NCI-H2081 (cell line): Measurements from ENCODE around the gene GPA33.
A peak's percentile ranks its signal among the peaks of the same experiment; 100 is the strongest.
"Not testable (repeated sequence)": the region's sequence is repeated elsewhere in the genome, so short reads cannot be mapped to it uniquely, and the experiment has no call there.

Experiments
- DNase-seq, 2 experiments: peaks; one replicate each; lab custom pipeline; 2025; lab: John Stamatoyannopoulos, UW

The GPA33 gene

DNA sequence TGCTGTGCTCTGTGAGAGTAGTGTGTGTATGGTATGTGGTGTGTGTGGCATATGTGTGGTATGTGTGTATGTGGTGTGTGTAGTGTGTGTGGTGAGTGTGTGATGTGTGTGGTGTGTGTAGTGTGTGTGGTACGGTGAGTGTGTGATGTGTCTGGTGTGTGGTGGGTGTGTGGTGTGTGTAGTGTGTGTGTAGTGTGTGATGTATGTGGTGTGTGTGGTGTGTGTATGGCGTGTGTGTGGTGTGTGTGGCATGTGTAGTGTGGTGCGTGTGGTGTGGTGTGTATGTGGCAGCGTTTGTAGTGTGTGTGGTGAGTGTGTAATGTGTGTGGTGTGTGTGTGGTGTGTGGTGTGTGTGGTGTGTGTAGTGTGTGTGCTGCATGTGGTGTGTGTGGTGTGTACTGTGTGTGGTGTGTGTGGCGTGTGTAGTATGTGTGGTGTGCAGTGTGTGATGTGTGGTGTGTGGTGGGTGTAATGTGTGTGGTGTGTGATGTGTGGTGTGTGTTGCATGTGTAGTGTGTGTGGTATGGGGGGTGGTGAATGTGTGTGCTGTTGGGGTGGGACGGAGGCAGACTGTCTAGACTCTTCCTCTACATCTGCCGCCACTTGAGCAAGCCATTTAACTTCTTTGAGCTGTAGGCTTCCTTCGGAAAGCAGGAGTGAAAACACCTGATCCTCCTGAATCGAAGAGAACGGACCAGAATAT, 33.5 kb downstream of the GPA33 start:
- peak in 1 of 2 experiments; percentile 54 for DNase-seq

DNA sequence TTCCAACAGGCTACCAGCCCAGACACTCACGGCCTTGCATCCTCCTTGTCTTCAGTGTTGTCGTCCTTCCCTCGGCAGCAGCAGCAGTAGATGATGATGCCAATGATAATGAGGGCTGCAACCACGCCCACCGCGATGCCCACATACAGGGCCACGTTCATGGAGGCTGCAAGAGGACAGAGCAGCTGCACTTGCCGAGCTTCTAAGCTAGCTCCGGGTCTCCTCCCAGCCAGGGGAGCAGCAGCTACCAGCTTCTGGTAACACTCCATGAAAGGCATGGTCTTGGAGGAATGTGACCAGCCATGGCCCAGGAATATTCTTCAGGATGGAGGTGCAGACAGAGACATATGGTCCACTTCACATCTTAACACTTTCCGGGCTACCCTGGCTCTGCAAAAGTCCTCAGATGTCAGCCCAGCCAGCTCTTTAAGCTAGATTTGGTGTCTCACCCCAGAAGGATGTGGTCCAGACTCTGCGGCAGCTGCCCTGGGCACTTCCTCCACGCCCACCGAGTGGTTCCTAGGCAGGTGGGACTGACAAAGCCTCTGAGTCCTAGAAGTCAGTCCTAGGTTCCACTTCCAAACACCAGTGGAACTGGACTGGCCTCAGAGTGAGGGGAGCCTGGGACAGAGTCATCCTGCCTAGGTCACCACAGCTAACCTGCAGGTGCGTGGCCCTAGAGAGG, 35.1 kb downstream of the GPA33 start:
- no peak for DNase-seq

DNA sequence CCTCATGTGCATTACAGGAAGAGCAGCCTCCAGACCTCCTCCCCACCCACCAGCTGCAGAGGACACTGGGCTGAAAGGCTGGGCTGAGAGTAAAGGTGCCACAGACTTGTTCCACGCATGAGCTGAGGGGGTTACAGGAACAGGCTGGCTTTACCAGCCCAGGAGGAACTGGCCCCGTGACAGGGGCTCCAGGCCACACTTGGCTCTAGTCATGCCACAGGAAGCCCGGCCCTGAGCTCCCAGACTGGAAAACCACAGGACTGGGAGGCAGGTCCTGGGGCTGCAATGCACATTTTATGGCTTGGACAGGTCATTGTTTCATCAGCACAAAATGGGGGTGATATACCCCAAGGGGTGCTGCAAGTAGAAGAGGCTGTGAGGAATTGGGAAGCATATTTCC, 35.6 kb downstream of the GPA33 start:
- no peak for DNase-seq

DNA sequence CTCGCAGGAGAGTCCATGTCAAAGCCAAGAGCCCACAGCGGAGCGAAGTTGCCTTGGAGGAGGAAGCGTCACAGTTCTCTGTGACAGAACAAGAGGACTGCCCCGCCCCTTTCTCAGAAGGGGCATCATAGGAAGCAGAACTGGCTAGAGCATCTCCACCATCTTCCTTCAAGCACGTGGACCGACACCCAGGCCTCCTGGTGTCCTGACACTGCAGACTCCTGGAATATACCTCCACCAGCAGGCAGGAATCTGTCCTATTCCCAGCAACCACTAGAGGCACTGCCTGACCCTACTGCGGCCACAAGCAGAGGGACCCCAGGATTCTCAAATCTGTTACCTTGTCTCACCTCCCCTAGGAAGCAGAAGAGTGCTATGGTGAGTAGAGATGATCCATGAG, 37.8 kb downstream of the GPA33 start:
- peak in 1 of 2 experiments; percentile 18 for DNase-seq

DNA sequence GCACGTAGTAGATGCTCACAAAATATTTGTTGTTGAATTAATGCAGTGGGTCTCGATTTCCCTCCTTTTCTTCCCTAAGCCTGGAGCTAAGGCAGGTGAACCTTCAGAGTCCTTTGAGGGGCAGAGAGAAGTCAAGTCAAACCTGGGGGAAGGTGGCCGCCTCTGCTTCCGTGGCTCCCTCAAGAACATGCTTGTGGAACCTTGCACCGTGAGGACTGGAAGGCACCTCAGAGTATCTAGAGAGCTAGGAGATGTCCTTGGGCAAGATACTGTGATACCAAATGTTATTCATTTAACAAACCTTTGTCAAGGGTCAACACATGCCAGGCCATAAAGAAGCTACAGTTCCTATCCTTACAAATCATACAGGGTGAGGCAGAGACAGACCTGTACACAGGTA, 38.3 kb downstream of the GPA33 start:
- no peak for DNase-seq

DNA sequence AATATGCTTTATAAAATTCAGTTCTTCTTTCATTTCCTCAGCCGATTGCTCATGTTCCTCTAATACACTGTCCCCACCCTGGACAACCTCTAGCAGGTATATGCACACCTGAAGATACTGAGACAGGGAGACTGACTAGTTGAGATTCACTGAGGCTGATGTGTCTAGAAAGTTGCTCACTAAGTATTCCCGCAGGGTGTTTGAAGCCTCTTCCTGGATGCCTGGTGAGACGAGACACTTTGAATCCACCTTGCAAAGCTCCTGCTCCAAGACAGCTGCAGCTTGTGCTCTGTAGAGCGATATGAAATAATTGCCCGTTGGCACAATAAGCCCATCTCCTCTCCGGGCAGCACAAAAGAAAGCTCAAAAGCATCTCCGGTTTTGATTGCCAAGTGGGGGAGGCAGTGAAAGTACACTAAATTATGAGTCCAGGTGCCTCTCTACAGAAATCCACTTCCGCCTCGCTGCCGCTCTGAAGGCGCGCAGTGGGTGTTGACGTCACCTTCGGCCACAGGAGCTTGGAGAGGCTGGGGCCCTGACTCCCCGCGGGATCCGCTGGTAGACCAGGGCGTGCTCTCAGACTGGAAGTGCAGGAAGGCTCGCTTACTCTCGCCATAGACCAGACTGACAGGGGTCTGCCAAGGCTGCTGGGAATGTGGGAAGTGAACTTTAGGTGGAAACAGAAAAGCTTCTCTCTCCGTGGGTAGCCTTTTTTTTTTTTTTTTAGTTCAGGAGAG, 46.3 kb downstream of the GPA33 start:
- peak; percentile 92 to 98 for DNase-seq

DNA sequence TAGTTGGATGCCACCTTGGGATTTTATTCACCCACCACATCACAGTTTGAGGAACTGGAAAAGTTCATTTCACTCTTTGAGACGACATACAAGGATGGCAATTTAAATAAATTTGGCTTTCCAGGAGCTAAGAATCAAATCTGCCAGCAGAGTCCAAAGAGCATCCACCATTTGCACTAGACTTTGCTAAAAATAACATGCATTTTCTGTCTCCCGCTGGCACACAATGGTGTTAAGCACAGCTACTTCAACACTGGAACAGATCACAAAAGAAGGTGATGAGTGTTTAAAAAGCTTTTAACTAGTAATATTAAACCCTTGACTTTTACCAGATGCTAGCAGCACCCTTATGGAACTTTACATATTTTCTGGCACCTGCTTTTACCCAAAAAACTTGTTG, 56.5 kb downstream of the GPA33 start:
- DNase-seq: no peak

DNA sequence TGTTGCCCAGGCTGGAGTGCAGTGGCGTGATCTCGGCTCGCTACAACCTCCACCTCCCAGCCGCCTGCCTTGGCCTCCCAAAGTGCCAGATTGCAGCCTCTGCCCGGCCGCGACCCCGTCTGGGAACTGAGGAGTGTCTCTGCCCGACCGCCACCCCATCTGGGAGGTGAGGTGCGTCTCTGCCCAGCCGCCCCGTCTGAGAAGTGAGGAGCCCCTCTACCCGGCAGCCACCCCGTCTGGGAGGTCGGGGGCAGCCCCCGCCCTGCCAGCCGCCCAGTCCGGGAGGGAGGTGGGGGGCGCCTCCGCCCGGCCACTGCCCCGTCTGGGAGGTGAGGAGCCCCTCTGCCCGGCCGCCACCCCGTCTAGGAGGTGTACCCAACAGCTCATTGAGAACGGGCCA, 60.6 kb downstream of the GPA33 start:
- DNase-seq: not testable (repeated sequence)

DNA sequence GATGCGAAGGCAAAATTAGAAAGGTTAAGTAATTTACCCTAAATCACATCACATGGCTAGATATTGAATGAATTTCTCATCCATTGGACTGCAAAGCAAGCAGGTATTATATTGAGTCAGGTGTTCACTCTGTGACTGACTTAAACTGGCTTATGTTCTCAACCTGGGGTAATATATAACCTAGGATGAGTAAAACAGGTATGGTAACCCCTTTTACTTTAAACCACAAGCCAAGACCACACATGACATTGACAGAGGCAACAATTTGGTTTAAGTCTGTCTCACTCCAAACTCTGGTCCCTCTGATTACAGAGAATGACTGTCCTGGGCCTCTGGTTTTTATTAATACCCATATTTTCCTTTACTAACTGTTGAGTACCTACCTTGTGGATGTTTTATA, 67.8 kb downstream of the GPA33 start:
- no peak for DNase-seq

DNA sequence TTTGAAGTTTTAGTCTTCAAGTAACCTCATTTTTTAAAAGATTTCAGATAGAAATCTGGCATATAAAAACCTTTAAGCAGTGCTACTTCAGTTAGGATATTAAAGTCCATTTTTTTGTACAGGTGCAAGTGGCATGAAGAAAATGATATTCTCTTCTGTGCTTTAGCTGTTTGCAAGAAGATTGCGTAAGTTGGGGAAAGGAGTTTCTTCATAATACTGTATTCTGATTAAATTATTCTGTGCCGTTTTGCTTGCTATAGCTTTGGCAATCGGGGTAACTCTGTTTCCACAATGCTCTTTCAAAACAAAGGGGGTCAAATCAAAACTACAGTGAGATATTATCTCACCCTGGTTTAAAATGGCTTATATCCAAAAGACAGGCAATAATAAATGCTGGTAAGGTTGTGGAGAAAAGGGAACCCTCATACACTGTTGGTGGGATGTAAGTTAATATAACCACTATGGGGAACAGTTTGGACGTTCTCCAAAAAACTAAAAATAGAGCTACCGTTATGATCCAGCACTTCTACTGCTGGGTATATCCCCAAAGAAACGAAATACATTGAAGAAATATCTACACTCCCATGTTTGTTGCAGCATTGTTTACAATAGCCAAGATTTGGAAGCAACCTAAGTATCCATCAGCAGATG, 74.0 kb downstream of the GPA33 start:
- DNase-seq: no peak

DNA sequence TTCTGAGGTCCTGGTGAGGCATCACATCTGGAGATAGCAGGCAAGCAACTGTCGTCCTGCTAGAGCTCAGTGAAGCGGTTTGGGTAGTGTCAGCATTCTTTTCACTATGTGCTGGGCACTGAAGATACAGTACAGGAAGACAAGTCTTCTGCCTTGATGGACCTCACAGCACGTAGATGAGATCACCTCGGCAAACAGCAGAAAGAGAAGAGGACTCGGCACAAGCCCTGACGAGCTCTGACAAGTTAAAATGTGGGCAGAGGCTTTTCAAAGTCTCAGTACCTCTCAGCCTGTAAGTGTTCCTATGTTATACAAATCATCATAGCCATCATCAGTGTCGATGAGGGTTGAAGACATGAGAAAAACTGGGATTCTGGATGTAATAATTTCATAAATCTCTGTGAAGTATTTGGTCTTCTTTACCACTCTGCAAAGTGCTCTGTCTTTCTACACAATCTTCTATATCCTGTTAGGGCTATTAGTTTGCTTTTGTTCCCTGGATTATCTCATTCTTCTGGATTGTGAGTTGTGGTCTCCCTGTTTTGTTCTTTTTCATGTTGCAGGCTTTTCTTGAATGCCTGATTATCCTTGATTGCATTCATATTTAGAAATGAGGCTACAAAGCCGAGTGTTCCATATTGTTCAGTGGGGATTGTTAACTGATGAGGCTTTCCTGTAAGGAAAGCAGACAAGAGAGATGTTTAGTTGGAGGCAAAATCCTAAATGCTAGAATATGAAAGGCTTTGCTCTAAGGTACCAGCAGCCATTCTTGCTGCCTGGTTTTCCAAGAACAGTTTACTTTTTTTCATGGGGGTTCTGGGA, 76.9 kb downstream of the GPA33 start:
- no peak for DNase-seq

DNA sequence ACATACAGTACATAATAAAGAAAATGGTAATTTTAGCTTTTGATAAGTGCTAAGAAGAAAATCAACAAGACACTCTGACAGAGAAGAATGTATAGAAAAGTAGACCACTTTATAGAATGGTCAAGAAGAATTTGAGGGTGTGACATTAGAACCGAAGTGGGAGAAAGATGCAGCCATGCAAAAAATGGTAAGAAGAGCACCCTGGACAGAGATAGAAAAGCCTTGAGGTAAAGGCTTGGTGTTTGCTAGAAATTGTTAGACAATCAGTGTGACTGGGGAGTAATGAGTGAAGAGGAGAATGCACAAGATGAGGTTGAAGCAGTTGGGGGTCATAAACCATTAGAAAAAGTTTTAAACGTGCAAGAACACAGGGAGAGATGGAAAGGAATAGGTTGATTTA, 77.6 kb downstream of the GPA33 start:
- no peak for DNase-seq

DNA sequence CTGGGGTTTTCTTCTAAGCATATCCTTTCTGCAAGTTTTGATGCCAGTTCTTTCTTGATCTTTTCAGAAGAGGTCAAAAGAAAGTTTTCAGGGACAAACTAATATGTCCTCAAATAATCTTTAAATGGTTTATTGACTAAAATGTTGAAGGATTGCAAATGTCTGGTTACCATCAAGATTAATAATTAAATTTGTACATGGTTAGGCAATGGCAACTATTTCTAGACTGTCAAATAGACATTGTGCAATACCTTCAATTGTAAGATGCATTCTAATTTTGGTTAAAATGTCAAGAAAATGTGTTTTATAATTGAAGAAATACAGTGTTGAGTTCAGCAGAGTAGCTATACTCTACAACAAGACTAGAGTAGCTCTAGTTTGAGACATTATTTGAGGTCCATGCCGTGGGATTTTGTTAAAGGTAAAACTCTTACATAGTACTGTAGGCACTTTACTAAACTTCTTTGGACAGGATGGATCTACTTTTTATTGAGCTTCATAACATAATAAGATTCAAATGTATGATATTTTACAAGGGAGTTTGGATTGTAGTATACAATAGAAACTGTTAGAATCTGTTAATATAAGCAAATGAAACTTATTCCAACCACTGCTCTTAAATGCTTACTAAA, 78.5 kb downstream of the GPA33 start:
- no peak for DNase-seq

DNA sequence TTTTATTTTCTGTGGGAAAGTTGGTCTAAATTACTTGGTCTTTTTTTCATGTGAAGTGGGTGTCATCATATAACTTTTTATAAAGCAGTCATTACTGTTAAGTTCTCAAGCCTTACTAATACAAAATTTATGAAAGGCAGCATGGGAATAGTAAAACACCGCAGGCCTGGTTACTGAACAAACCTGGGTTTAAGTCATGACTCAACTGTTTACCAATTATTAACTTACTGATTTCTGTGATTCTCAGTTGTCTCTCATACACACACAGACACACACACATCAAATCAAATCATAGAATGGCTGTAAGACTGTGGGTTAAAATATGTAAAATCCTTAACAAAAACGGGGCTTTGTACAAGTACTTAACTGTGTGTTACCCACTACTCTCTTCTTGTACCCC, 86.5 kb downstream of the GPA33 start:
- DNase-seq: no peak
